Chondrocyte (in vitro differentiated cells): ENCODE results near the gene APCDD1. TPM values are rescaled to one million over a fixed set of nuclear protein-coding genes. Genes with fewer than 3 reads are reported as not detected.

Experiments
- DNase-seq: peaks from one replicate; pipeline ENCODE4 v3.0.0; 2021; ENCODE audit warnings: mixed read lengths, low spot score
- H3K27ac Mint-ChIP-seq: one replicate; pipeline ENCODE4 v1.8.0; 2021; ENCODE audit warnings: mild to moderate bottlenecking, moderate library complexity, mixed read lengths; ENCODE audit not compliant: unreplicated experiment
- H3K27me3 Mint-ChIP-seq: 2 replicates; pipeline ENCODE4 v1.8.0; 2021; ENCODE audit warnings: low read depth, mixed read lengths
- H3K36me3 Mint-ChIP-seq: 2 replicates; pipeline ENCODE4 v1.8.0; 2021; ENCODE audit warnings: low read depth, mixed read lengths
- H3K4me1 Mint-ChIP-seq: 2 replicates; pipeline ENCODE4 v1.8.0; 2021; ENCODE audit warnings: low read depth, mild to moderate bottlenecking, mixed read lengths
- H3K4me3 Mint-ChIP-seq: one replicate; pipeline ENCODE4 v1.8.0; 2021; ENCODE audit warnings: mild to moderate bottlenecking, moderate library complexity, mixed read lengths; ENCODE audit not compliant: unreplicated experiment
- H3K9me3 Mint-ChIP-seq: 2 replicates; pipeline ENCODE4 v1.8.0; 2021; ENCODE audit warnings: low read depth, mixed read lengths
- CTCF ChIP-seq: fragments of 200-600 bp; sonication (generic); IDR thresholded peaks from 2 replicates; pipeline ENCODE4 v1.5.0; 2021; ENCODE audit warnings: antibody characterized with exemption, mild to moderate bottlenecking, moderate library complexity
- total RNA-seq: library from RNA; stranded (reverse); gene quantifications from 3 replicates; pipeline ENCODE4 v1.2.1, GENCODE V29; 2021

Gene APCDD1
- total RNA-seq, 1 donor from 2014 or later: 9.5 TPM

- Mint-ChIP-seq H3K27ac (no peak overlapping the region), H3K36me3 (no peaks in the 10 kb centered on the region), H3K4me1 (peaks cover 27% of the 10 kb centered on the region), H3K9me3 (peaks cover 4% of the 10 kb centered on the region), H3K4me3 (no peak overlapping the region), H3K27me3 (peaks cover 2% of the 10 kb centered on the region)
- TF ChIP-seq CTCF: peak; percentile 96
- no peak for DNase-seq
Measured at GRCh38 chr18:10519999-10520935, 65.8 kb downstream of the APCDD1 start.

GRCh38 chr18:10521566-10521965, 67.1 kb downstream of the APCDD1 start:
- Mint-ChIP-seq H3K36me3 (no peaks in the 10 kb centered on the region), H3K4me1 (peaks cover 32% of the 10 kb centered on the region), H3K9me3 (peaks cover 4% of the 10 kb centered on the region), H3K27ac (no peak overlapping the region), H3K4me3 (no peak overlapping the region), H3K27me3 (no peaks in the 10 kb centered on the region)
- TF ChIP-seq CTCF: no peak
- DNase-seq: no peak

GRCh38 chr18:10522574-10522973, 68.1 kb downstream of the APCDD1 start:
- H3K27me3 Mint-ChIP-seq: no peaks in the 10 kb centered on the region
- no peak for TF ChIP-seq CTCF
- no peaks in the 10 kb centered on the region for H3K36me3 Mint-ChIP-seq
- no peak overlapping the region for H3K4me3 Mint-ChIP-seq
- H3K4me1 Mint-ChIP-seq: peaks cover 39% of the 10 kb centered on the region
- no peak overlapping the region for H3K27ac Mint-ChIP-seq
- no peak for DNase-seq
- no peaks in the 10 kb centered on the region for H3K9me3 Mint-ChIP-seq

GRCh38 chr18:10523544-10523943, 69.1 kb downstream of the APCDD1 start:
- Mint-ChIP-seq H3K9me3 (no peaks in the 10 kb centered on the region), H3K36me3 (no peaks in the 10 kb centered on the region), H3K4me3 (no peak overlapping the region), H3K27me3 (no peaks in the 10 kb centered on the region), H3K27ac (no peak overlapping the region), H3K4me1 (peaks cover 42% of the 10 kb centered on the region)
- DNase-seq: no peak
- TF ChIP-seq CTCF: no peak

- no peaks in the 10 kb centered on the region for H3K9me3 Mint-ChIP-seq
- H3K27ac Mint-ChIP-seq: peak overlapping the region; percentile 4
- no peak for DNase-seq
- no peak for TF ChIP-seq CTCF
- peak overlapping the region; percentile 95 for H3K4me3 Mint-ChIP-seq
- no peaks in the 10 kb centered on the region for H3K36me3 Mint-ChIP-seq
- H3K27me3 Mint-ChIP-seq: no peaks in the 10 kb centered on the region
- H3K4me1 Mint-ChIP-seq: peaks cover 40% of the 10 kb centered on the region
Measured at GRCh38 chr18:10524507-10525370, 70.3 kb downstream of the APCDD1 start.
